Fibroblast of skin of left biceps (primary cell): ENCODE measurements around the gene UGDH.
"Not testable (repeated sequence)": the region's sequence is repeated elsewhere in the genome, so short reads cannot be mapped to it uniquely, and the experiment has no call there.

Source experiments
- DNase-seq, 2 experiments: peaks; one replicate each; pipeline ENCODE4 v3.0.0-alpha.2; 2013; ENCODE audit warnings: low read depth in 2 of 2

Gene UGDH

DNA sequence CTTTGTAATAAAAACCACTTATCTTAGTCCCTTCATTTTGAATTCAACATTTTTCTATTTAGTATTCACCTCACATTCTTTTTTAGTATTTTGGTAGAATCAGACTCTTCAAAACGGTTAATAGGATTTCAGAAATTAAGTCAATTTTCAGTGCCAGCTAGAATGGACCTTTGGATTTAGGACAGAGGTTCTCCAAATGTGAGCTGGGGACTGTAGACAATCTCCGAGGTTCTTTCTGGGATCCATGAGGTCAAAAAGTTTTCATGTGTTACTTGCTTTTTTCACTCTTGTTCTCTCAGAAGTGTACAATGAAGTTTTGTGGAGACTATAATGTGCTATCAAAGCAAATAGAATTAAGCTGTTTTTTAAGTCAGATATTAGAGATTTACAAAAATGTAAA is 2.3 kb upstream of the UGDH start:
- DNase-seq: no peak

DNA sequence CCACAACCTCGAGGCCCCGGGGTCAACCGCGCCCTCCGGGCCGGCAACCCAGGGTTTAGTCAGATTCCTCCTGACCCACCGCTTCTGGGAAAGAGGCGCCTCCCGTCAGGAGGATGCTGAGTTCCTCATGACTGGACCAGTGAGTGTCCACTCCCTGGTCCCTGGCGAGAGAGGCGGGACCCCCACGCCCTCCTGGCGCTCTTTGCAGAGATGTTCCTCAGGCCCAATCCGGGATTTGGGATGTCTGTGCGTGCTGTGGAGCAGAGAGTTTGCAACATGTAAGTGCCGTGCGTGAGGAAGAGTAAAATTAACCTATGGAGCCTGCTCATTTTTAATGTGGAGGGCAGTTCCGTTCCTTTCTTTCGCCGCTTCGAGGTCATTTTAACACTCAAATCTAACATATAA is 824 bp upstream of the UGDH start:
- DNase-seq: no peak

DNA sequence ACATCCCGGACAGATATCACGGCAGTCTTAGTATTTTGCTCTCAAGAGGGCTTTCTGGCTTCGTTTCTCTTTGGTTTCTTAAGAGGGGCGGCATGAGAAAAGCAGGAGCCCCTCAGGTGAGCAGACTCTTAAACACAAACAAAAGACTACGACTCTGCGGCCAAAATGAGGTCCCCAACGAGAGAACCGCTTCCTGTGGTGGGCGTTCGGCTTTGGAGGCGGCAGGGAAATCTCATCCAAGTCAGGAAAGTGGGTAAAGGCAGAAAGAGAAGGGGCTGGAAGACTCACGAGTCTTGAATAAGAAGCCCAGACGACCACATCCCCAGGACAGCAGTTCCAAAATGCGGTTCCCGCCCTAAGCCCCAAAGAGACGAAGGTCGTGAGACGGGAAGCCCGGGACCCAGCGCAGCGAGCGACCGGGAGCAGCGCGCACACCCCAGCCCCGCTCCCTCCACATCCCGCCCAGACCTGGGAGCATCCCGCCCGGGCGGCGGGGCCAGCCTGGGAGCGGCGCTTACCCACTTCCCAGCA is 409 bp downstream of the UGDH start:
- no peak for DNase-seq

DNA sequence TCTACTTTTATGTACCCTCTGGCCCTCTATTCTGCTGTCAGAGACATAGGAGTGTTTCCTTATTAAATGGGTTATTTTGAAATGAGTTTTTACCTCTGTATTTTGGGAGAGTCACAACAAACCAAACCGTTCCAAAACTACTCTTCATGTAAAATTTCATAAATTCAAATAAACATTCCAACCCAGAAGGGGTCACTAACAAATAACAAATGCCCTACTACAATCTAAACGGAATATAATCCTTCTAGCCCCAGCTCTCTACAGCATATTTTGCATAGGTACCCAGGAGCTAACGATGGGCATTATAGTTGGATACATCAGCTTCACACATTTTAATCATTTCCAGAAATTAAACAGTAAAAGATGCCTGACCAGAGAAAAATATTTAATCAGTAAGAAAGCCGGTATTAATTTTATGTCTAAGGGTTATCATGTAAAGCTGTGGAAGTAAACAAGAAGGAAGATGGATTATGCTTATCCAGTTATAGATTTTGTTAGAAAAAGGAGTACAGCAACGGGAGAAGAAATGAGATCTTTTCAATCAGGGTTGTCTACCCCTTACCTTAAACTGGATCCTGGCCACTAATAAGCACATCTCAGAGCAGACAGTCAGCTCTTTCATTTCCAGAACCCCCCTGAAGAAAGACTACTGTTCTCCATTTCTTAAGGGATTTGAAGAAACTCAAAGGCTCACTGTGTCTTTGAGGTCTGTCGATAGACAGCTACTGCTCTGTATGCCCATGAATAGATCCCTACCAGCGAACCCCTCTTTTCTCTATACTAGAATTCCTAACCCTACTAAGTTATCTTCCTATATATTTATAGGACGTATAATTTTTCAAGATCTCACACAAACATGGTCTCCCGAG is 1.2 kb downstream of the UGDH start:
- no peak for DNase-seq

DNA sequence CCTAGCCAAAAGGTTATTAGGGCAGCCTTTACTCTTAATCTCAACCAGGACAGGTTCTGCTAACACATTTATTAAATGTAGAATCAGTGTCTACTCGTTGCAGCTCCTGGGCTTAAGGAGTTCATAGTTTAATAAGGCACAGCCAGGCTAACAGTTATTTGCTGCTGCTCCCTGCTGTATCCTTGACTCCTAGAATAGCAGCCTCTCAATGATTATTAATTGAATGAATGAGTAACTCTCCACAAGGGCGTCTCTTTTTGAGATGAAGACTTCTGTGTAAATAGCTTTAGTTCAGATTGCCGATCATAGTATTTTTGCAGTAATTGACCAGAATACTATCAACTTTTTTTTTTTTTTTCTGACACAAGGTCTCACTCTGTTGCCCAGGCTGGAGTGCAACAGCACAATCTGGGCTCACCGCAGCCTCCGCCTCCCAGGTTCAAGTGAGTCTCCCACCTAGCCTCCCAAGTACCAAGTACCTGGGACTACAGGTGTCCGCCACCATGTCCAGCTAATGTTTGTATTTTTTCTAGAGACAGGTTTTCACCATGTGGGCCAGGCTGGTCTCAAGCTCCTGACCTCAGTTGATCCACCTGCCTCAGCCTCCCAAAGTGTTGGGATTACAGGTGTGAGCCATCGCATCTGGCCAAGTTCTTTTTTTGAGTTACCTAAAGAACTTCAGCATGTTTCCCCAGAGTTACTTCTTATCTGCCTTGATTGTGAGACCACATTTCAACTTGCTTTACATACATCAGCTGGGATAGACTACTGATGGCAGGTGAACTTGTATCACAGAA is 2.9 kb downstream of the UGDH start:
- no peak for DNase-seq

DNA sequence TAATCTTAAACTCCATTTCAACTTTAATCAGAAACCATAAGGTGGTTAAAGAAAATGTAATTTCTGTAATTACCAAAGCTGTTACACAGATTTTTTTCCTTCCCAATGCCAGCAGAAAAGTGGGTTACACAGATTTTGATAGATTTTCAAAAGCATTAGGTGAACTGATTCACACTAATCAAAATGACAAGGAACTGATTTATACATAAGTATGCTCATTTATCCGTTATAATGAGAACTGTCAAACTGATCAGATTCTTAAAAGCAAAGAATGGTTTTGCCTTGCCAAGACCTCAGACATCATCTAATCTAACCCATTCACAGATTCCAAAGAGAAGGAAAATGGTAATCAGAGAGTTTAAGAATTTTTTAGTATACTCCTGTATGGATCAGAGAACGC is 5.2 kb downstream of the UGDH start:
- no peak for DNase-seq

DNA sequence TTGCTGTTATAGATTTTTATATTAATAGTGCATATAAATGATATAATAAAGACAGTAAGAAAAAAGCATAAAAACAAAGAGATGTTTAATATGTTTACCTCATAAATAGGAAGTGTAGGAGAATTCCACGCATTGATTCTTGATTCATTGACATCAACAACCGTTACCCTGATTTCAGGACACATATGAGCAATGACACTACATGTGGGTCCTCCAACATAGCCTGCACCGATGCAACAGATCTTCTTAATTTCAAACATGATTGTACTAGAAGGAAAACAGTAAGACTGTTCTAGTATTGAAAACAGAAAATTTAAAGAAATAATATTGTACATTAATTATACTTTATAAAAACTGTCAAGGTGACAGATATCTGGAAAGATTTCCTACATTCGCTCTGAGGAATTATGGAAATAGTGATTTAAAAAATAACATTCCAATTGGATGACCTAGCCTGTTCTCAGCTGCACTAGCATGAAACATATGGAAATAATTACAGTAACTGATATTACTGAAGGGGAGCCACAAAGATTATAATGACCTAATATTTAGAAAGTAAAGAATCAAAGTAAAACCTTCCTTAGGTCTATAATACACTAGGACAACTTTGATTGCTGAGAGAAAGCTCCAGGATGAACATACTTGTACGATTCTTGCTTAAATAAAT is 5.9 kb downstream of the UGDH start:
- DNase-seq: peak; percentile 55 to 59

DNA sequence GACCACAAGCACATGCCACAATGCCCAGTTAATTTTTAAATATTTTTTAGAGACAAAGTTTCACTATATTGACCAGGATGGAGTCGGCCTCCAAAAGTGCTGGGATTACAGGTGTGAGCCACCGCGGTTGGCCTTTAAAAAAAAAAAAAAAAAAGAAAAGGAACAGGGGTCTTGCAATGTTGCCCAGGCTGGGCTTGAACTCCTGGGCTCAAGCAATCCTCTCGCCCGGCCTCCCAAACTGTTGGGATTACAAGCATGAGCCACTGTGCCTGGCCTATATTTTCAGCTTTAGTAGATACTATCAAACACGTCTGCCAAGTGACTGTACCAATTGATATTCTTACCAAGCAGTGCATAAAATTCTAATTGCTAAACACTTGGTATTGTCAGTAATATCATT is 8.8 kb downstream of the UGDH start:
- DNase-seq: no peak

DNA sequence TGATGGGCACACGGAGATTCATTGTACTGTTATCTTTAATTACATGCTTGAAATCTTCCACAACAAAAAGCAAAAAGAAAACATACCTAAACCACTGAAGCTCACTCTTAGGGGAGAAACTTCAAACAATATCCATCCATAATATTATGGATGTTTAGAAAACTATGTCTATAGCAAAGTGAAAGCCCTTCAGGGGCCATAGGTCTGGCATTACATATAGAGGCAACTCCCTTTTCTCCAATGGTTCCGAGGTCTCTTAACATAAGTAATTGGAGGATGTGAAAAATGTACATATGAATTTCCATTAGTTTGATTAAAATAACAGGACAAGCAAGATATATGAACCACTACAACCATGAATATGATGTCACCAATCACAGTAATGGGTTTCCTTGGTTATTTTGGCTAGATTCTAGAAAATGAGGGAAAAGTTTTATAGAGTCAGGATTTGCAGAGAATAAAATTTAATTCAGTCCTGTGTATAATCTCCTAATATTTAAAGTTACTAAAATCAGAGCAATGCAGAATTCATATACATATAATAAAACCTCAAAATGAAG is 10.8 kb downstream of the UGDH start:
- DNase-seq: no peak

DNA sequence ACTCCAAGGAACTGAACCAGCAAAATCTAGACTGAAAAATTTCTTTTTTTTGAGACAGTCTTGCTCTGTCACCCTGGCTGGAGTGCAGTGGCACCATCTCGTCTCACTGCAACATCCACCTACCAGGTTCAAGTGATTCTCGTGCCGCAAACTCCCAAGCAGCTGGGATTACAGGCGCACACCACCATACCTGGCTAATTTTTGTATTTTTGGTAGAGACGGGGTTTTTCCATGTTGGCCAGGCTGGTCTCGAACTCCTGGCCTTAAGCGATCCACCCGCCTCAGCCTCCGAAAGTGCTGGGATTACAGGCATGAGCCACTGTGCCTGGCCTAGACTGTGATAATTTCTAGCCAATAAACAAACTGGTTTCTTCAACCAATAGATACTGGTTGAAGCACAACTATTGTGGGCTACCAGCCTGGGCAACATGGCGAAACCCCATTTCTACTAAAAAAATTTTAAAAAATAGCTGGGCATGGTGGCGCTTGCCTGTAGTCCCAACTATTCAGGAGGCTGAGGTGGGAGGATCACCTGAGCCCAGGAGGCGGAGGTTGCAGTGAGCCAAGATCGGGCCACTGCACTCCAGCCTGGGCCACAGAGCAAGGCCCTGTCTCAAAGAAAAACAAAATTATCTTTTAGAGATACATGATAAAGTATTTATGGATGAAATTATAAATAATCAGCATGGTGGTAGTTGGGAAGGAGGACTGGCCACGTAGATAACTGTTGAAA is 11.4 kb downstream of the UGDH start:
- DNase-seq: not testable (repeated sequence)

DNA sequence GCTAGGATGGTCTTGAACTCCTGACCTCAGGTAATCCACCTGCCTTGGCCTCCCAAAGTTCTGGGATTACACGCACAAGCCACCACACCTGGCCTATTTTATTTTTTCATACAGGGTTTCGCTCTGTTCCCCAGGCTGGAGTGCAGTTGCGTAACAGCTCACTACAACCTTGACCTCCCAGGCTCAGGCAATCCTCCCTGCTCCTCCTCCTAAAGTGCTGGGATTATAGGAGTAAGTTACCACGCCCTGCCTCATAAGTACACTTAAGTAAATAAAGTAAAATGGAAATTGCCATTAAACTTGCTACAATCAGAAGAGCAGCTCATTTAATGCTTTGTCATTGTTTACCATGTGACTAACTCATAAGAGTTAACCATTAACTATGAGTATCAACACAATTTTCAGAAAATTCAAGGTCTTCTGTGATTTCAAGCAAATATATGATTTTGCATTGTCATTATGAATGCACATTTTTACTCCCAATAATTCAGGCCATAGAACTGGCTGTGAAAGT is 12.3 kb downstream of the UGDH start:
- DNase-seq: no peak

DNA sequence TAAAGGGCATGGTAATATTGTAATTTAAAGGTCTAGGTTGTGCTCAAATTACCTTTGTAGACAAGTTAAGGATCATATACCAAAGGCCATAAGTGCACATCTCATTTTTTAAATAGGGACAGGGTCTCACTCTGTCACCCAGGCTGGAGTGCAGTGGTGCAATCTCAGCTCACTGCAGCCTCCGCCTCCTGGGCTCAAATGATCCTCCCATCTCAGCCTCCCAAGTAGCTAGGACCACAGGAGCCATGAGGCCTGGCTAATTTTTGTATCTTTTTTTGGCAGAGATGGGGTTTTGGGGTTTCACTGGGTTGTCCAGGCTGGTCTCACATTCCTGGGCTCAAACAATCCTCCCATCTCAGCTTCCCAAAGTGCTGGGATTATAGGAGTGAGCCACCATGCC is 13.0 kb downstream of the UGDH start:
- not testable (repeated sequence) for DNase-seq

DNA sequence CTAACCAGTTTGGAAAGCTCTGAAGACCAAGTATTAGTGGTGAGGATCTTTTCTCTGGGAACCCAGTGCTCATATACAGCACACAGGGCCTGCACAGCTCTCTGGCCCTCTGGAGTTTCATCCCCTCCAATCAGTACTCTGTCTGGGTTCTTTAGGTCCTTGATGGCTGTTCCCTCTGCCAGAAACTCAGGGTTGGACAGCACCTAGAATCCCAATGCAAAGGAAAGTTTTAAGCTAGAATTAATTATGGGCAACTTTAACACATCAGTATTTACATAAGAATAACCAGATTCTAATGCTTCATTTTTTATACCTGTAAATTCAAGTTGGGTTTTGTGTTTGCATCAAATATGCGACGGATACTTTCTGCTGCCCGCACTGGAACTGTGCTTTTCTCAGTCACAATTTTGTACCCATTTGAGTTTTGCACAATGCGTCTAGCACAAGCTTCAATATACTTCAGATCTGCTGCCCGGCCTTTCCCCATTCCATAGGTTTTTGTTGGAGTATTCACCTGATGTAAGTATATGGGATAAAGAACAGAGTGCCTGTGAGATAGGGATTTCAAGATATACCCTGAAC is 16.8 kb downstream of the UGDH start:
- no peak for DNase-seq

DNA sequence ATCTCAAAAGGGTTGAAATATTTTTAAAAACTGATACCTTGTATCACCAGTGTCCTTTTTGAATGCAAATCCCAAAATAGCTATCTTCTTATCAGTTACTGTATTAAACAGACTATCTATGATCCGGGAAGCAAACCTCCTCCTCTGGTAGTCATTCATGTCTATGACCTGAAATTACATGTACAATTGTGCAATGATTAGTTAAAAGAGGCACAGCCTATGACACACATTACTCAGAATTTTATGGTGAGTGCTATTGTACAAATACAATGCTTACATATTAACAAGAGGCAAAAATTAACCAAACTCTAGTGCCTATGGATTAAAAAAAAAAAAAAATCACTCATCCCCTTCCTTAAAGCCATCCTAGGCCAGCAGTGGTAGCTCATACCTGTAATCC is 21.7 kb downstream of the UGDH start:
- DNase-seq: no peak

DNA sequence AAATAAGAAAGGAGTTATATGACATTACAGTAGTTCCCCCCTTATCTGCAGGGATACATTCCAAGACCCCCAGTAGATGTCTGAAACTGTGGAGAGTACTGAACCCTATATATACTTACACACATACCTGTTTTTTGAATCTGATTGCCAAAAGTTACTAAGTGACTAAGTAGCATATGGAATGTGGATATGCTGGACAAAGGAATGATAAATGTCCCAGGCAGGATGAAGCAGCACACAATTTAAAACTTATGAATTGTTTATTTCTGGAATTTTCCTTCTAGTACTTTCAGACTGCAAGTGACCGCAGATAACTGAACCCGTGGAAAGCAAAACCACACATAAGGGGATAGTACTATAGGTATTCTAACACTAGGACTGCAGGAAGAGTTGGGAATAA is 22.7 kb downstream of the UGDH start:
- DNase-seq: no peak

DNA sequence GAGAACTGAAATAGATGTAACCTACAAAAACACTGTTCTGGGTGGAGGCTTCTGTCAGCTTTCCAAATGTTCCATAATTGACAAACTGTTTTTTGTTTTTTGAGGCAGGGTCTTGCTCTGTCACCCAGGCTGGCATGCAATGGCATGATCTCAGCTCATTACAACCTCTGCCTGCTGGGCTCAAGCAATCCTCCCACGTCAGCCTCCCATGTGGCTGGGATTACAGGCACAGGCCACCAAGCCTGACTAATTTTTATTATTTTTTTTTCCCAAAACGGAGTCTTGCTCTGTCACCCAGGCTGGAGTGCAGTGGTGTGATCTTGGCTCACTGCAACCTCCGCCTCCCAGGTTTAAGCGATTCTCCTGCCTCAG is 24.6 kb downstream of the UGDH start:
- DNase-seq: not testable (repeated sequence)

DNA sequence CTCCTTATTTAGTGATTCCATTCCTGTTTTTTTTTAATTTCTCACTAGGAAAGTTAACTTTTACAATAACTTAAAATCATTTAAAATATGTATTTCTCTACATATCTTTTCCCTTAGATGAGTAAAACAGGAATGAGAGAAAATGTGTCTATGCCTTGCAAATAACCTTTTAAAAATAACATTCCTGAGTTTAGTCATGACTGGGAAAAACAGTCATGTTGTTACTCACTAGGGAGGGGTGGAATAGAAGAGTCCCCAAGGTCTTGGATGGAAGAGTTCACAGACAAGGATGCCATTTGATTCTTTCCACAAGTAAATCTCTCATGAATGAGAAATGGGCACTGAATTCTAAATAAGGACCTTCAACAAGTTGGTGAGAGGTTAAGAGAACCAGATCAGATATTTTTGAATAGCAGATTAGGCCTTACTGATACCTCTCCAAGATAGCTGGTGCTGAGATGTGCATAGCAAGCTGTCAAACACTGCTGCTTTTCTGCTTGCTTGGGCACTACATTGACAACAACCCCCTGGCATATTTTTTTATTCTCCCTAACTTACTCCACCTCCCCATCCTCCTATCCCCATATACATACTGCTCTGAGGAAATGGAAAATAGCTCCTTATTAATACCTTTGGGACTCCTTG is 25.1 kb downstream of the UGDH start:
- peak; percentile 42 to 52 for DNase-seq

DNA sequence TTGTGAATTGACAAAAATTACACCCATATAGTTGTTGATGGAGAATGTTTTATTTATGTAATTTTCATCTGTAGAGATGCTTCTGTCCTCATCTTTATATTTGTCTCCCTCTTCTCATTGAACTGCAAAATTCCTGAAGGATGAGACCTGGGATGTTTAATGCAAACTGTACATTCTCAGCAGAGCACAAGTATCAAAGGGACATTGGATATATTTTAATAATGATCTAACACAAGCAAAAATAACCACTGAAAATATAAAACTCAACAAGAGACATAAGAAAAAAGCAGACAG is 28.6 kb downstream of the UGDH start:
- DNase-seq: no peak

DNA sequence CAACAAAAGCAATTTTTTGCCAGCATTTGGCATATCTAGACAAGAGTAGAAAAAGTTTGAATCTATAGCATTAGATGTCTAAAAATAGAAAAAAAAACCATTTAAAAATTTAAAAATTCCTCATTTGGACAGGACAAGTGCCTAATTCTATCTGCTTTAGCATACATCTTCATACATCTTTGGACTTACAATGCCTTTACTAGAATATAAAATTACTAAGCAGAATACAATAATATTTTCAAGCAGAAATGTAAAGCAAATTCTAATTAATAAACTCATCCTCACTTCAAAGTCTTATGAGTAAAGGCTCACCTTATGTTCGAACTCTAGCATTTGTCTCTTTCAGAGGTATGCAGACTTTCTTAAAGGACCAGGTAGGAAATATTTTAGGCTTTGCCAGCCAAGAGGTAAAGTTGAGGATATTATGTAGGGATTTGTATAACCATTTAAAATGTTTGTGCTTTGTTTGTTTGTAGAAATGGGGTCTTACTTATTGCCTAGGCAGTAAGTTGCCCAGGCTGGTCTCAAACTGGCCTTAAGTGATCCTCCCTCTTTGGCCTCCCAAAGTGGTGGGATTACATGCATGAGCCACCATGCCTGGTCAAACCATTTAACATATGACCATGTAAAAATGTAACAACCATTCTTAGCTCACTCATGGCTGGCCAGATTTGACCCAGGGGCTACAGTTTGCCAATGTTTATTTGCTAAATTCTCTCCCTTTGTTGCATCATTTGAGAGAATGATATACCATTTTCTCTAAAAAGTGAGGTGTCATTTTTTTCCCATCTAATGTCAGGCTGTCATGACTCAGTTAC is 29.1 kb downstream of the UGDH start:
- no peak for DNase-seq
